Prostate gland (tissue), 2 donors: ENCODE measurements around the gene PTBP1. TPM values are rescaled to one million over a fixed set of nuclear protein-coding genes. Genes with fewer than 3 reads are reported as not detected.
"Not testable (repeated sequence)": the region's sequence is repeated elsewhere in the genome, so short reads cannot be mapped to it uniquely, and the experiment has no call there.

Experiments
- DNase-seq: peaks from one replicate; pipeline ENCODE4 v3.0.0-alpha.2; 2019; ENCODE audit warnings: low spot score
- H3K27ac ChIP-seq, 2 donors: fragments of 200-600 bp; sonication (generic); 2 replicates each; pipeline ENCODE4 v1.5.1; 2017 to 2019
- H3K27me3 ChIP-seq: fragments of 200-600 bp; sonication (generic); replicated peaks from 2 replicates; pipeline ENCODE4 v1.5.1; 2019; ENCODE audit not compliant: insufficient read depth
- H3K36me3 ChIP-seq, 2 donors: fragments of 200-600 bp; sonication (generic); 1 replicate in 1 of 2; 2 replicates in 1 of 2; pipeline versions ENCODE4 v1.5.1 to v1.8.1; 2017 to 2019
- H3K4me1 ChIP-seq: fragments of 200-600 bp; sonication (generic); replicated peaks from 2 replicates; pipeline ENCODE4 v1.5.1; 2019
- H3K4me3 ChIP-seq, 2 donors: fragments of 200-600 bp; sonication (generic); 2 replicates each; pipeline ENCODE4 v1.5.1; 2017 to 2019
- H3K9me3 ChIP-seq: fragments of 200-600 bp; sonication (generic); 2 replicates; pipeline ENCODE4 v1.5.1; 2017
- POLR2A ChIP-seq: fragments of 450-650 bp; IDR thresholded peaks from one replicate; pipeline ENCODE4 v1.6.1; 2016; ENCODE audit warnings: antibody characterized with exemption, mild to moderate bottlenecking
- POLR2AphosphoS5 ChIP-seq: sonication (generic); formaldehyde crosslinking; IDR thresholded peaks from one replicate; pipeline ENCODE4 v1.6.1; 2017; ENCODE audit warnings: antibody characterized with exemption
- WGBS: methylation state at CpG from one replicate; pipeline ENCODE4 v1.1.5; 2018; 5-methylcytosine and 5-hydroxymethylcytosine counted together
- intact Hi-C: fragments of 100-400 bp; cut with DNase I; formaldehyde crosslinking; loops from one replicate; pipeline ENCODE4 v1.14.2; 2022
- total RNA-seq, 2 donors: library from RNA; depleted of rRNA; stranded (reverse); fragments of >200 nt; gene quantifications; one replicate each; pipeline ENCODE4 v1.1.0, GENCODE V29; 2016
- TF ChIP-seq, protein P1 (sequence below), 4 experiments: fragments of 200-600 bp in 2 of 4; fragments of 450-650 bp in 2 of 4; sonication (generic) in 2 of 4; IDR thresholded peaks; 1 replicate in 3 of 4; 2 replicates in 1 of 4; pipeline ENCODE4 v1.5.1; 2016 to 2019; ENCODE audit warnings: antibody characterized with exemption in 4 of 4, mild to moderate bottlenecking in 2 of 4, moderate library complexity in 2 of 4

Gene PTBP1
- total RNA-seq, 2 donors from 2014 or later: 153 to 222 TPM

DNA sequence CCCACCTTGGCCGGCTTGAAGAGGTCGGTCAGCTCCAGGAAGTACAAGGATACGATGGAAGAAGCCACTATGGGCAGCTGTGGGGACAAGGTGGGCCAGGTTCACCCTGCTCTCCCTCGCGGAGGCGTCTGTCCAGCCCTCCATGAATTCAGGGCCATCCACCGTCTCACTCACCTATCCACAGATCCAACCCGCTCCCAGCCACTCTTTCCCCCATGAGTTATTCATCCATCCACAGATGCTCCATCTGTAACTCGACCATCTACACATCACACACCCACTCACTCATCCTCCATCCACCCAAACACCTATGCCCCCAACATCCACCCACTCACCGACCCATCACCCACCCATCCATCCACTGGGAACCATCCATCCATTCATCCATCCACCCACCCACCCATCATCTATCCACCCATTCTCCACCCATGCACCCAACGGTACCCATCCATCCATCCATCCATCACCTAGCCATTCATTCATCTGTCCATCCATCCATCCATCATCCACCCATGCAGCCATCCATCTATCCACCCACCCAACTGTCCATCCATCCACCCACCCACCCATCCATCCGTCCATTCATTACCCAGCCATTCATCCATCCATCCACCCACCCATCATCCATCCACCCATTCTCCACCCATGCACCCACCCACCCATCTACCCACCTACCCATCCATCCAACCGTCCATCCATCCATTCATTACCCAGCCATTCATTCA is 18.7 kb downstream of the PTBP1 start:
- no peak for DNase-seq
- no peaks in the 10 kb centered on the region for H3K4me1 ChIP-seq
- intact Hi-C loops: no loop called here
- H3K27ac ChIP-seq: no peak overlapping the region
- H3K4me3 ChIP-seq: no peak overlapping the region
- 95% methylated on average over 13 of the region's 13 CpGs for WGBS
- peaks cover 2 to 7% of the 10 kb centered on the region in 2 donors for H3K36me3 ChIP-seq
- TF ChIP-seq POLR2AphosphoS5 (no peak), POLR2A (no peak)
- TF ChIP-seq, protein P1, sequence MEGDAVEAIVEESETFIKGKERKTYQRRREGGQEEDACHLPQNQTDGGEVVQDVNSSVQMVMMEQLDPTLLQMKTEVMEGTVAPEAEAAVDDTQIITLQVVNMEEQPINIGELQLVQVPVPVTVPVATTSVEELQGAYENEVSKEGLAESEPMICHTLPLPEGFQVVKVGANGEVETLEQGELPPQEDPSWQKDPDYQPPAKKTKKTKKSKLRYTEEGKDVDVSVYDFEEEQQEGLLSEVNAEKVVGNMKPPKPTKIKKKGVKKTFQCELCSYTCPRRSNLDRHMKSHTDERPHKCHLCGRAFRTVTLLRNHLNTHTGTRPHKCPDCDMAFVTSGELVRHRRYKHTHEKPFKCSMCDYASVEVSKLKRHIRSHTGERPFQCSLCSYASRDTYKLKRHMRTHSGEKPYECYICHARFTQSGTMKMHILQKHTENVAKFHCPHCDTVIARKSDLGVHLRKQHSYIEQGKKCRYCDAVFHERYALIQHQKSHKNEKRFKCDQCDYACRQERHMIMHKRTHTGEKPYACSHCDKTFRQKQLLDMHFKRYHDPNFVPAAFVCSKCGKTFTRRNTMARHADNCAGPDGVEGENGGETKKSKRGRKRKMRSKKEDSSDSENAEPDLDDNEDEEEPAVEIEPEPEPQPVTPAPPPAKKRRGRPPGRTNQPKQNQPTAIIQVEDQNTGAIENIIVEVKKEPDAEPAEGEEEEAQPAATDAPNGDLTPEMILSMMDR (IDR thresholded peaks at IDR 0.05): no peak
- H3K9me3 ChIP-seq: no peaks in the 10 kb centered on the region
- no peaks in the 10 kb centered on the region for H3K27me3 ChIP-seq

DNA sequence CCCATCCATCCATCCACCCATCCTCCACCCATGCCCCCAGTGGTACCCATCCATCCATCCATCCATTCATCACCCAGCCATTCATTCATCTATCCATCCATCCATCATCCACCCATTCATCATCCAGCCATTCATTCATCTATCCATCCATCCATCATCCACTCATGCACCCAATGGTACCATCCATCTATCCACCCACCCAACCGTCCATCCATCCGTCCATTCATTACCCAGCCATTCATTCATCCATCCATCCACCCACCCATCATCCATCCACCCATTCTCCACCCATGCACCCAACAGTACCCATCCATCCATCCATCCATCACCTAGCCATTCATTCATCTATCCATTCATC is 19.2 kb downstream of the PTBP1 start:
- TF ChIP-seq POLR2A (no peak), POLR2AphosphoS5 (no peak)
- TF ChIP-seq, protein P1 (IDR thresholded peaks at IDR 0.05): no peak
- peaks cover 0 to 2% of the 10 kb centered on the region in 2 donors for H3K36me3 ChIP-seq
- H3K4me3 ChIP-seq: no peak overlapping the region
- no peak overlapping the region for H3K27ac ChIP-seq
- H3K9me3 ChIP-seq: no peaks in the 10 kb centered on the region
- DNase-seq: no peak
- H3K27me3 ChIP-seq: no peaks in the 10 kb centered on the region
- 95% methylated on average over 2 of the region's 2 CpGs for WGBS
- intact Hi-C loops: no loop called here
- H3K4me1 ChIP-seq: peaks cover 3% of the 10 kb centered on the region

DNA sequence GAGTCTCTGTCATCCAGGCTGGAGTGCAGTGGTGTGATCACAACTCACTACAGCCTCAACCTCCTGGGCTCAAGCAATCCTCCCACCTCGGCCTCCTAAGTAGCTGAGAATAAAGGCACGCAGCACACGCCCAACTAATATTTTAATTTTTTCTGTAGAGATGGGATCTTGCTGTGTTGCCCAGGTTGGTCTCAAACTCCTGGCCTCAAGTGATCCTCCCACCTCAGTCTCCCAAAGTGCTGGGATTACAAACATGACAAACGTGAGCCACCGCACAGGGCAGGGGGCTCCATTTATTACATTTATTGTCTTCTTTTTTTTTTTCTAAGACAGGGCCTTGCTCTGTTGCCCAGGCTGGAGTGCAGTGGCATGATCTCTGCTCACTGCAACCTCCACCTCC is 23.0 kb downstream of the PTBP1 start:
- H3K9me3 ChIP-seq, H3K36me3 ChIP-seq, H3K27me3 ChIP-seq, intact Hi-C loops, H3K4me3 ChIP-seq, H3K27ac ChIP-seq, DNase-seq: not testable (repeated sequence)
- 97% methylated on average over 5 of the region's 5 CpGs for WGBS
- H3K4me1 ChIP-seq: peaks cover 12% of the 10 kb centered on the region

DNA sequence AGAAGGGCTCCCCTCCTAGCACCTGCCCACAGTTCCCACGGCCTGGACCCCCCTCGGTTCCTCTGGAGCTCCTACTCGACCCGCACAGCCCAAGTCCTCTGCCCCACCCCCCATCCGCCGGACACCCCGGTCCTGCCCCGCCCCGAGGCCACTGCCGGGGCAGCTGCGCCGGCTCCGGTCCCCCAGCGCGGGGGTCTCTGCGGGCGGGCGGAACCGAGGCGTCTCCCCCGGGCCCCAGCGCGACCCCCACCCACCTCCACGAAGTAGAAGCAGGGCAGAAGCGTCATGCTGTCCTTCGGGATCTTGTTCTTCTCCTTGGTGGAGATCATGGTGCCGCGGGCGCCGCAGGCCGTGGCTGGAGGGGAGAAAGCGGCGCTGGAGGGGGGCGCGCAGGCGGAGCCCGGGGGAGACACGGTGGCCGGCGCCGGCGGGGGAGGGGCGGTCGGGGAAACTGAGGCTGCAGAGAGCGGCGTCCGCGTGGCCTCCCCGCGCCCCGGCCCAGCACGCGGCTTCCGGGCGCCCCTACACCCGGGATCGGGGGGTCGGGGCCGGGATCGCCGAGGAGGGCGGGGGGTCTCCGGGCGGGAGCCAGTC is 24.1 kb downstream of the PTBP1 start:
- intact Hi-C loops: no loop called here
- WGBS: 3% methylated on average over 36 of the region's 64 CpGs
- Histone ChIP-seq H3K36me3 (no peaks in the 10 kb centered on the region), H3K4me3 (peak overlapping the region; percentile 19 to 37), H3K27me3 (peaks cover 4% of the 10 kb centered on the region), H3K4me1 (peaks cover 12% of the 10 kb centered on the region), H3K27ac (no peak overlapping the region), H3K9me3 (no peaks in the 10 kb centered on the region)
- no peak for DNase-seq
- TF ChIP-seq, protein P1 (IDR thresholded peaks at IDR 0.05): no peak
- TF ChIP-seq POLR2AphosphoS5: no peak
- no peak for TF ChIP-seq POLR2A

DNA sequence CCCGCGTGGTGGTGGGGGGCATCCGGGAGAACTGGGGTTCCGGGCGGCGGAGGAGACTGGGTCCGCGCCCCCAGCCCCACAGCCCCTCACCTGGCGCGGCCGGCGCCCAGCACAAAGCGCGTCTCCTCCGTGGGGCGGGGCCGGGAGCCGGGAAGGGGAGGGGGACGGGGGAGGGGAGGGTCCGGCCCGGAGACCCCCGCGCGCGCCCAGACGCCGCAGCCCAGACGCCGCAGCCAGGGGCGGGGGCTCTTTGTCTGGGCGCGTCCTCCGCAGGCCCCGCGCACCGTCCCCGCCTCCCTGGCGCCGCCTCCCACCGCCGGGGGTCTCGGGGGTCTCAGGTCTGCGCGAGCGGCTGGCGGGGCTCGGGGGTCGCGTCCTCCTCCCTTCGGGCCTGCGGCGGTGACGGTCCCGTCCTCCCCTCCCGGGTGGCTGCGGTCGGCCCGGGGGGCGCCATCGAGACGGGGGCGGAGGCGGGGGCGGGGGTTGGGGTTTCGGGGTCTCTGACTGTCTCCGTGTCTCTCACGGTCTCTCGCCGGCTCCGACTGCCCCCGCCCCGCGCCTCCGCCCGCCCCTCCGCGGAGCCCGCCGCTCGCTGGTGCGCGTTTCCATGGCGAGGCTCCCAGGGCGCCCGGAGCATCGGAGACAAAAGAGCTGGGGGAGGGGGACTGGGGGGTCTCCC is 24.7 kb downstream of the PTBP1 start, which contains the start of gene PLPPR3:
PLPPR3 (minus strand) TSS at position 131 of the 679 bp plus-strand sequence. CDS start 396 bp downstream, outside the sequence.
- TF ChIP-seq POLR2AphosphoS5 (no peak), POLR2A (no peak)
- TF ChIP-seq, protein P1 (IDR thresholded peaks at IDR 0.05): no peak
- H3K4me3 ChIP-seq: peak within 1 kb of the TSS; percentile 19 to 37
- H3K9me3 ChIP-seq: no peaks in the 10 kb centered on the region
- H3K27me3 ChIP-seq: peaks cover 4% of the 10 kb centered on the region
- peaks cover 12% of the 10 kb centered on the region for H3K4me1 ChIP-seq
- intact Hi-C loops: no loop called here
- under 1% methylated on average over 38 of the region's 86 CpGs for WGBS
- no peak within 1 kb of the TSS for H3K27ac ChIP-seq
- DNase-seq: no peak
- no peaks in the 10 kb centered on the region for H3K36me3 ChIP-seq
